AG08396 (cell line): Measurements from ENCODE around the gene TIMP3.

ENCODE experiments used
- DNase-seq: peaks from one replicate; pipeline ENCODE4 v3.0.0; 2012; ENCODE audit warnings: low spot score, mixed read lengths

The TIMP3 gene

DNA sequence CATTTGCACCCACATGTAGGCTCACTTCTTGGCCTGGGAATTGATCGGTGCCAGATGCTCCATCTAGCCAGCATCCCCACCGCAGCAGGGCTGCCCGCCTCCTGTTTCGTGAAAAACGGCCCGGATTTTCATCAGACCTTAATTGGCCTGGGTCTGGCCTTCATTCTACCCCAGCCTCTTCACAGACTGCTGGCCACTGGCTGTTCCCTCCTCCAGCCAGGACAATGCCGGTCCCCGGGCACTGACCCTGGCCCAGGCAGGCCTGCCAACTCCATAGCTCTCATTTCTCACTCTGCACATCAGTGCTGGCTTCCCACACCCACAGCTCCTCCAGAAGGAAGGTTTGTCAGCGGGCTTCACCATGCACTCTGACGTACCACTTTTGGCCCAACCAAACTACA lies 27.9 kb downstream of the TIMP3 start:
- no peak for DNase-seq

- no peak for DNase-seq
These were observed 29.0 kb downstream of the TIMP3 start for GRCh38 chr22:32830473-32830872.

- DNase-seq = no peak
These were observed 29.5 kb downstream of the TIMP3 start for GRCh38 chr22:32830957-32831356.

DNA sequence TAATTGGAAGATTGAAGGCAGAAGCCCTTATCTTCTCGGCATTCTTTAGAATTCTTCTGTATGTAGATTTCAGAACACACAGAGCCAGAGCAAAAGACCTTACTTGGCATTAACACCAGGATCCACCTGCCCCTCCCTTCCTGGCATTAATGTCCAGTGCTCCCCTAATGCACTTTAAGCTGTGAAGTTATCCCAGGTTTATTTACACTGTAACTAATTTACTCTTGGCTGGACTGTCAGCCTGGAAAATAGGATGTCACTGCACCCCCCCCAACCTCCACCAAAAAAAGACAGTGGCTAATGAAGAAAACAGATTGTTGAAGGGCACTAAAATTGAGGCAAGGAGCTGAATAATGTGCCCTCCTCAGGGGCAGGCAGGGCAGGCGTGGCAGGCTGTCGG lies 30.1 kb downstream of the TIMP3 start:
- no peak for DNase-seq

GRCh38 chr22:32832174-32832573 lies 30.7 kb downstream of the TIMP3 start:
- no peak for DNase-seq

DNA sequence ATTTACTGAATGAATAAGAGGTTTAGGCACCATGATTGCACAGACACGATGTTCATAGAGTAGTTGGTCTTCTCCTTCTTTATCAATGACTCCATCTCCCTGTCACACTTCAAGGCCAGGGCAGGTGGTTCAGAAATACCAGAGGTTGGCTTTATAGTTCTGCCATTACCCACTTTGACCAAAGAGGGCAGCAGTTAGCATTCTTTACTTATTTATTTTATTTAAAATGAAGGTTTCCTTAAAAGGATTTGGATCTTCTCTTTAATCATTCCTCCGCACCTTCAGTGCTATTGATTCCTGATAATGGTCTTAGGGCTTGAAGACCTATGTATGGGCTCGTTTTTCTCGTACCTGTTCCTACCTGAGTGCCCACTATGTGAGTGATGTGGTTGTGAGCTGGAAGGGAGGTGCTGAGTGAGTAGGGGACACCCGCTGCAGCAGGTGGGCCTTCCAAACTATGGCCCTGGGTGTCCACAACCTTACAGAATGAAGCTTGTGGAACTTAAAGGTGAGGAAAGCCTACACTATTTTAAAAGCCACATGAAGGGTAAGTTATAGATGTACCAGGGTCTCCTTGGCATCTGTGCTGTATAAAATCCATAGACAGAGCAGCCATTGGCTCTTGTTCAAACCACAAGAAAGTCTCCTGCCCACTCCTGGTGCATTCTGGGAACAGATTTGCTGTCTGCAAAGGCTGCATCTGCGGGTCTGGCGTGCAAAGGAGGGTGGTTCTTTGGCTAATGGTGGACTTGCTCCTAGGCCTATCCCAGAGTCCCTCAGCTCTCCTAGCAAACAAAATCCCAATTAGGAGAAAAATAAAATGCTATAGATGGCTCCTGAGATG lies 35.0 kb downstream of the TIMP3 start:
- peak; percentile 41 for DNase-seq

- no peak for DNase-seq
These were observed 35.6 kb downstream of the TIMP3 start for GRCh38 chr22:32837142-32837541.

DNA sequence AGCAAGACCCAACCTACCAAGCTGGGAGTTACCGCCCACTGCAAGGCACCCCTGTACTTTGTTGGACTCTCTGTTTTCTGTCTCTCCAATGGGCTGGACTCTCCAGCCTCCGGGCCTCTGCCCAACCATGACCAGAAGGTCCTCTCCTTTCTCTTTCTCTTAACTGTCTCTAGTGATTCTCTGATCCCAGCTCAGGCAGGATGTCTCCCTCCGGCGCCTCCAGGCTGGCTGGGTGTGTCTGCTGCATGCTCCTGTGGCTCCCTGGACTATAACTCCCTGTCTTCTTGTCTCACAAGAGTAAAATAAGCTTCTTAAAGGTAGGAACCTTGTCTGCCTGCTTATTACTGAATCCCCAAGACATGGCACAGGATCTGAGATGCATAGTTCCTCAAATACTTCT lies 36.3 kb downstream of the TIMP3 start:
- no peak for DNase-seq

DNA sequence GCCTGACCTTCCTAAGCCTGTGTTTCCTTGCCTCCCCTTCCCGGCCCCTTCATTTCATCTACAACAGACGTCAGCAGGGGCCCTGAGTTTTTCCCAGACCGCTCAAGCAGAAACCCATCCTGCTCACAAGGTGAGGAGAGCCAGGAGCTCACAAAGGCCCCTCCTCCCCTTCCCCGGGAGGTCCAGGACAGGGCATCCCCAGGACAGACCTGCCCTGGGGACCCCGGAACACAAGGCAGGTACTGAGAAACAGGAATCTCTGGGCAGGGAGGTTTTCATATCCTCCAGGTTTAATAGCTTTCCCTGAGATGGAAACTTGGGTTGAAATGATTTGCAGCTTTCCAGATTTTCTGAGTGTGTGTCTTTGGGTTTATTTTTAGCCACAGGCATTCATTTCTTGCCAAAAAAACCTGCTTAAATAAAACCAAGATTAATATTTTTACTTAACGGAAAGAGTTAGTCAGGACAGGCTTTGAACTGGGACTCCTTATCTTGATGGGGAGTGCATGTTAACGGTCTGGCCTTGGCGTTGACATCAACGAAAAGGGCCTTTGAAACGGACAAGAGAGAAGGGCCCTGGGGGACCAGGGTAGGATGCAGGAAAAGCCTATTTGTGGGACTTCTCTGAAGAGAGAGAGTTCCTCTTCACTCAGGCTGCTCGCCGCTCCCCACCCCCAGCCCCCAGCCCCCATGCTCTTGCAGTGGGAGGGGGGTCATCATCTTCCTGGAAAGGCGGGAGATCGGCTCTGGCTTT lies 38.5 kb downstream of the TIMP3 start:
- no peak for DNase-seq

- DNase-seq = no peak
These were observed 39.7 kb downstream of the TIMP3 start for GRCh38 chr22:32841175-32841574.

DNA sequence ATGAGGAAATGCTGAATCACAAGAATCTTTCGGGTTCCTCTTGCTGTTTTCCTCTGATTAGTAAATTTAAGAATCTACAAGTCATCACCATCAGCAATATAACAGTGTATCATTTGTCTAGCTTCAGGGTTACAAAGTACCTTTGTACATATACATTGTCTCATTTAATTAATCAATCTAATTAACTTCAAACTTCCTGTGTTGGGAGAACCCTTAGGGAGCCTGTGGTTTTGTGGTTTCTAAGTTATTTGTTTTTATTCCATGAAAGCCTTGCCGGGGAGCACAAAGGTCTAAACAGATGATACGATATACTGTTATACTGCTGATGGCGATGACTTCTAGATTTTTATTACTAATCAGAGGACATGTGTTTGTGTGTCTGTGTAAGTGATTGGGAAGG lies 41.0 kb downstream of the TIMP3 start:
- DNase-seq = no peak

DNA sequence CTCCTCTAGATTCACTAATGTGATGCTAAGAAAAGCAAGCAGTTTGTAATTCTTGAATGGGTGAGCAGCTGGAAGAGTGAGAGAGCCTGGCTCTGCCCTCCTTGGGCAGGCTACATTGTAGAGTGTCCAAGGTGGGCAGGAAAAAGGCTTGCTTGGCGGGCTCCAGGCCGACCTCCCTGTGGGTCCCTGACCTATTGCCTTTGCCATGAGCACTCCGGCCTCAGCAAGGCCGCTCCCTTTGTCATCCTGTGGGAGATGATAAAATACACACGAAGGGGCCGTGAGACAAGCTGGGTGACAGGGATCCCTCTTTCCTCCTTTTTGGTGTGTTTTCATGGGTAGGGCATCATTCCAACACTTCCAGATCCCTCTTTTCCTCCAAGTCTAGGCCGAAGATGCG lies 41.8 kb downstream of the TIMP3 start:
- DNase-seq = no peak

DNA sequence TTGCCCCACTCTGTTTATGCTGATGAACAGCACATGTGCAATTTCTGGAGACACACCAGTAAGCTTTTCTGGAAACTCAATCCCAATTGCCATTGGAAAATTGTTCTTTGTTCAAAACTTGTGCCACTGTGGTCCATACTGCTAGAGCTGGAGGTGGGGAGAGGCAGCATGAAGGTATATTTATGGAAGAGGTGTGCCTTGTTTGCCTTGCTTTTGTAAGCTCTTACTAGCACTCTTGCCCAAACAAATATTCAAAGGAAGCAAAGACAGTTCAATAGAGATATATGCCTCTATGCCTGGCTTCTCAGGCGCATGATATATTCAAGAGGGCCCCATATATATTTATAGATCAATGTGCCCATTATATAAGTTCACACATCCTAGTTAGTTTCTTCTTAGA lies 42.7 kb downstream of the TIMP3 start:
- no peak for DNase-seq

GRCh38 chr22:32846780-32847491 lies 45.4 kb downstream of the TIMP3 start:
- no peak for DNase-seq

- DNase-seq = no peak
These were observed 46.7 kb downstream of the TIMP3 start for GRCh38 chr22:32848226-32848625.

DNA sequence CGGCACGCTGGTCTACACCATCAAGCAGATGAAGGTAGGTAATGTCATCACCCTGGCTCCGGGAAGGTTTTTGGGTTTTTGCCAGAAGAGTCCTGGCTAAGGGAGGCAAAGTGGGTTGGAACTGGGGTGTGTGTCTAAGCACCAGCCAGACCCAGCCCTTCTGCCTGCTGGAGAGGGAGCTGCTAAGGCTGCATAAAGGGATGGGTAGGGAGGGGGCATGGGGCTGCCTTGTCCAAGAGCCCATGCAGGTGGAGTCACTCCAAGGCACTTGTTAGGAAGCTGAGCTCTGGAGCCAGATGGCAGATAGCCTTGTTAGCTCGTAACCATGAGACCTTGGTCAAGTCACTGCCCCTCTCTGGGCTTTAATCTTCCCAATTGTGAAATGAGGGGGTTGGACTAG lies 48.0 kb downstream of the TIMP3 start:
- DNase-seq = no peak

DNA sequence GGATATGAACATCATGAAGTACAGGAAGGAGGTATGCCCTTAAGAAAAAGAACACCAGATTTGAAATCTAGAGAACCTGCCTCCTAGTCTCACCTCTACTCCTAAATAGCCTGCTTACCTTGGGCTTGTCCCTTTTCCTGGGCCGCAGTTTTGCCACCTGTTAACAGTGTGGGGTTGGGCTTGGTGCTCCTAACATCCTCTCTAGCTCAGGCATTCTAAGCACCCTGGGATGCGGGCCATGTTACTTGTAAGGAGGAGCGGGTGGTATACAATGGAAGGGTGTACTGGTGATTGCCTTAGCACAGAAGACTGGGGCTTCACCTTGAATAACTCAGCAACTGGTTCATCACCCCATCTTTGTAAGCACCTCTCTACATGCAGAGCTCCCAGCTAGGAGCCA lies 48.7 kb downstream of the TIMP3 start:
- no peak for DNase-seq

DNA sequence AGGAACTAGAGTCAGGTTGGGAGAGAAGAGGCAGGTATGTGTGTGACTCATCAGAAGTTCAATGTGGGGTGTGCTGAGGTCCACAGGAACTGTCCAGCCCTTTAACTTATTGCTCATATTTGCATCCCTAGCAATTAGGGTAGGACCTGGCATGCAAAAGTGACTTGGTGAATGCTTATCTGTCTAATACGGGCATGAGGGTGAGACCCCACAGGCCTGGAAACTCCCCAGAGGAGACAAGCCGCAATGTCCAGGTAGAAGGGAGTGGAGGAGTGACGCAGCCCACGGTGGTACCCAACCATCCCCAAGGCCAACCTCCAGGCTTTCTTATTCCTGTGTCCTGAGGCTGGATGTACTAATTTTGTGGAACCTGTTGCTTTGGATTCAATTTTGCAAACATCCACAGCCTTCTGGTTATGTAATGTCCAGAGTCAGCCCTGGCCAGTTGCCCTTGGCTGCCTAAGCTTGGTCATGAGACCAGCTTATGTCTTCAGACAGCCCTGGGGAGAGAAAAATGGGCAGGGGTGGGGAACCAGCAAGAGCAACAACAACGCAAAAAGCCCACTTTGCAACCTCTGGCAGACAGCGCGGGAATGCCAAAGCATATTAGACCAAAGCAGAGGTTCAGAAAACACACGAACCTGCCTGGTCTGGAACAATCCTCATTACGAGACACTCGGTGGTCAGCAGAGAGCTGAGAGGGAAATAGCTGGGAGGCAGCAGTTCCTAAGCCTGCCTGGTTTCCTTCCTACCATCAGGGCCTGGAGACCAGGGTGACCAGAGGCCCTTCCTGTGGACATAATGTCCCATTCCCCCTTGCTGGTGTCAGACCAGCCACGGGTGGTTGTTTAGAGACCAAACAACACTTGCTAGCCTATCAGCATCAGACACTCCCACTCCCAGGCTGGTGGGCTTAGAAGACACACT lies 49.3 kb downstream of the TIMP3 start:
- DNase-seq = peak; percentile 30

DNA sequence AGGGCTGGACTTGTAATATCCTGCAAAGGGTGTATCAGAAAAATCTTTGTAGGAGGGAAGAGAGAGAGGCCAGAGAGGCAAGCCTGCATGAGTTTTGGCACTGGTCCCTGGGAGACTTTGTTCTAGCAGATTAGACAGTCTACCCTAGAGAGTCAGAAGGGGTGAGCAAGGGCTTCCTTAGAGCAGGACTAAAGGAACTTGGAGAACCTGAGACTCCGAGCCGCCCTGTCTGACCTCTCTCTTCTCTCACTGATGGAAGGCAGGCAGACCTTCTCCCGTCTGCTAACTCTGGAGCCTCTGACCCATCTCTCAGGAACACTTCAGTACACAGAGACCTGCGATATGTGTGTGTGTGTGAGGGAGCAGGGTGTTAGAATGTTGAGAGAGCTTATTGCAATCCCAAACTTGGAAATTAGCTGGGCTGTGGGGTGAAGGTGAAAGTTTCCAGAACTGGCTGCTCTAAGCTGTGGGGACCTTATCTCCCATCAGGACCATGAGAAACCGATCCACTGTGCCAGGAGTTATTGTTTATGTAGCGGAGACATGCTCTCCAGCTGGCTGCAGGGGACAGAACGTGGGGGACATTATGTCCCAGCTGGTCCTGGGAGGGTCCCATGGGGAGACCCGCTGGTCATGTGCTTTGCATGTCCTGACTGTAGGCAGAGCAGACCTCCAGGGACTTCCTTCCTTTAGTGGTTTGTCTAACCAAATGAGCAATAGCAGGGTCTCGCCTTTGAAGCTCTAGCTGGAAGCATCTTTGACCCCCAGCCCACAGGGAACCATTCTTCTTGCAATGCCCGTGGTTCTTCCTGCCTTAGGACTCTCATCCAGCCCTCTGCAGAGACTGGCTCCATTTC lies 51.1 kb downstream of the TIMP3 start:
- DNase-seq = no peak

DNA sequence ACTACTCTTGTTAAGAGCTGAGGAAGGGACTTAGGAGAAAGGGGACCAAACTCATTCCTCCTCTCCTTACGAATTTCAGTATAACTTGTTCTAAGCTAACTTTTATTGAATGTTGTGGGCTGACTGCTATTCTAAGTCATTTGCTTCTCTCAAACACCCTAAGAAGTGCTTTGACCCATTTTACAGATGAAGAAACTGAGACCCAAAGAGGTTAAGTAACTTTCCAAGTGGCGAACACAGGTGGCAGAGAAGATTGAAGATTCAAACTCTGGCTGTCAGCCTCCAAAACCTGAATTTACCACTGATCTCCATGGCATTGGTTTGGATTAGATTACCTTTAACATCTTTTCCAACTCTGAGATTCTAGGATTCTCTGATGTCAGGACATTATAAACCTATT lies 52.2 kb downstream of the TIMP3 start:
- DNase-seq = no peak

DNA sequence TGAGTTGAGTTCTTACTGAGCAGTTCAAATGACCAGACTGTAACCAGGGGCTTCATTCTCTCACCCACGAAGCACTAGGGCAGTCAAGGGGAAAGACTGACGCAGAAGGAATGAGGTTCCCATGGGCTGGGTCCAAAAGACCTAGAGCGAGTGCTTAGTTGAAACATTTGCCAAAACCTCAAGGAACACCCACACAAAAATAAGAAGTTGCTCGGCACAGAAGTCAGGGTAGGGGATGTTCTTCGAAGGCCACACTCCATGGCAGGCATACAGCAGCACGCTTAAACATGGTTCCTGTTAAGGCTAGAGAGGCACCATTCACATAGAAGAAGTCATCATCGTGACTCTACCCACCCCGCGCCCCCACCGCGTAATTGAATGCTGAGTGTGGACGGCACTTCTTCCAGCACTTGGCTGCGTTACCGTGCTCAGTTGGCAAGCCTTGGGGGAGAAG lies 52.9 kb downstream of the TIMP3 start:
- DNase-seq = no peak
